Measurements from ENCODE around the gene DLGAP4. TPM values are rescaled to one million over a fixed set of nuclear protein-coding genes. Genes with fewer than 3 reads are reported as not detected.

Gene DLGAP4
- polyA plus RNA-seq, 1 of the 3 experiments (the other 2 are of a cell fraction): 31.2 TPM

DNA sequence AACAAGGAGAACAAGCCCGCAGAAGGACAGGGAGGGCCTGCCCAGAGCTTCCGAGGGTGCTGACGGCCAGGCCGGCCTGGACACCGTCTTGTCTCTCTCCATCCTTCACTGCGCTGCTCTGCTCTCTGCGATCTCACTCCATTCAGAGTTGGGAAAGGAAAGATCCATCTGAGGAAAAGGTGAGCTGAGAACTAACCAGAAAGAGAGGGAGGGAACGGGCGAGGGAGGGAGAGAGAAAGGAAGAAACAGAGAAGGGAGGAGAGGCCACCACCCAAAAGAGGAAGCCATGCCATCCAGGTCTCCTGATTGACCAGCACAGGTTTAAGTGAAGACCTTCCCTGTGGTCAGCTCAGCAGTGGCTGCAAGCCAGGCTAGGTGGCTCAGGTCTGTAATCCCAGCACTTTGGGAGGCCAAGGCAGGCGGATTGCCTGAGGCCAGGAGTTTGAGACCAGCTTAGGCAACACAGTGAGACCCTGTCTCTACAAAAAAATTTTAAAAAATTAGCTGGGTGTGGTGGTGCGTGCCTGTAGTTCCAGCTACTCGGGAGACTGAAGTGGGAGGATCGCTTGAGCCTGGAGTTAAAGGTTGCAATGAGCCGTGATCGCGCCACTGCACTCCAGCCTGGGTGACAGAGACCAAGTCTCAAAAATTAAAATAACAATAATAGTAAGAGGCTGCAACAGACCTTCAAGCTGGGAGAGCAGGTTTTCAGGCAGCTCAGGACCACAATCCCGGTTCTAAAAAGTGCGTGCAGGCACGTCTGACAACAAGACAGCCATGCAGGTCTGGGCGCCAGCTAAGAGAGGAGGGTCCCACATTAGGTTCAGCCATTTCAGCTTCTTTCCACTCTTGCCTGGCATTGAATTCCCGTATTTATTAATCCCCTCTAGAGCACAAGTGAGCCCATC lies 34.2 kb upstream of the DLGAP4 start:
- ChIA-PET CTCF (interaction anchor here (0.9 to 11.3 kb wide), 7 partner anchors 14 to 167 kb away, joined by 3 to 94 read pairs (median 5); no protein-coding TSS in a partner anchor), POLR2A (no interaction called here)
- no peaks in the 10 kb centered on the region for H3K79me2 ChIP-seq (ENCODE audit: insufficient read depth)

GRCh38 chr20:36272547-36273220 lies 33.5 kb upstream of the DLGAP4 start:
- Histone ChIP-seq H3K9ac (no peak overlapping the region), H4K20me1 (ENCODE audit: insufficient read depth) (no peaks in the 10 kb centered on the region), H3K4me1 (ENCODE audit: control insufficient read depth in 1 of 2, insufficient read depth in 2 of 2, low read depth in 1 of 2, low read length in 1 of 2) (peaks cover 0 to 23% of the 10 kb centered on the region in 2 experiments; a peak in 1 of 4 replicates), H3K4me3 (ENCODE audit: low read depth in 2 of 2, low read length in 1 of 2) (no peak overlapping the region), H3F3A (replicated peaks; ENCODE audit: insufficient read depth) (no peaks in the 10 kb centered on the region), H3K27ac (ENCODE audit: low read depth in 2 of 2, low read length in 1 of 2) (no peak overlapping the region), H3K27me3 (ENCODE audit: insufficient read depth) (no peaks in the 10 kb centered on the region; the same call in 1 of the 2 replicates), H3K9me3 (no peaks in the 10 kb centered on the region), H3K4me2 (no peak overlapping the region), H3K79me2 (ENCODE audit: insufficient read depth) (no peaks in the 10 kb centered on the region), H3K36me3 (replicated peaks in 1 of 2; ENCODE audit: control insufficient read depth in 1 of 2, insufficient read depth in 2 of 2, low read length in 1 of 2) (no peaks in the 10 kb centered on the region), H3K9me2 (no peaks in the 10 kb centered on the region), H2AFZ (ENCODE audit: low read depth) (no peak overlapping the region)
- no peak for DNase-seq
- WGBS (ENCODE audit: low lambda C conversion rate): 63% methylated on average over 12 of the region's 12 CpGs
- ChIA-PET CTCF (interaction anchor here (1.0 to 11.3 kb wide), 13 partner anchors 13 to 170 kb away, joined by 3 to 94 read pairs (median 5); no protein-coding TSS in a partner anchor), POLR2A (no interaction called here)
- TF ChIP-seq EP300 (IDR thresholded peaks at IDR 0.05; ENCODE audit: borderline replicate concordance in 1 of 2, low read depth in 1 of 2, low read length in 1 of 2): no peak
- no peak for TF ChIP-seq IRF3 (IDR thresholded peaks at IDR 0.05; ENCODE audit: low read depth, low read length)
- no peak for TF ChIP-seq NFIC (IDR thresholded peaks at IDR 0.05; ENCODE audit: borderline replicate concordance)
- no peak for TF ChIP-seq RAD21 (IDR thresholded peaks at IDR 0.05; ENCODE audit: low read length)
- TF ChIP-seq FOSL2 (IDR thresholded peaks at IDR 0.05; ENCODE audit: borderline replicate concordance, low read depth): no peak
- no peak for TF ChIP-seq MEF2A (IDR thresholded peaks at IDR 0.05; ENCODE audit: borderline replicate concordance, low read depth)
- no peak for TF ChIP-seq SMC3 (IDR thresholded peaks at IDR 0.05; ENCODE audit: low read depth, low read length)
- TF ChIP-seq JUND (IDR thresholded peaks at IDR 0.05): no peak
- TF ChIP-seq MXI1 (IDR thresholded peaks at IDR 0.05; ENCODE audit: low read depth, low read length): no peak
- TF ChIP-seq MAX (IDR thresholded peaks at IDR 0.05; ENCODE audit: low read depth): no peak
- TF ChIP-seq POLR2AphosphoS5 (IDR thresholded peaks at IDR 0.05; ENCODE audit: low read depth, low read length): no peak
- no peak for TF ChIP-seq NRF1 (IDR thresholded peaks at IDR 0.05; ENCODE audit: low read depth, low read length)
- TF ChIP-seq YY1 (IDR thresholded peaks at IDR 0.05; ENCODE audit: low read depth): no peak
- TF ChIP-seq CHD2 (IDR thresholded peaks at IDR 0.05; ENCODE audit: low read length, partially characterized antibody): no peak
- TF ChIP-seq TAF1 (IDR thresholded peaks at IDR 0.05; ENCODE audit: borderline replicate concordance, low read depth, low read length): no peak

More for the DNA sequence above, 34.2 kb upstream of the DLGAP4 start:
- Histone ChIP-seq H3K4me1 (ENCODE audit: control insufficient read depth in 1 of 2, insufficient read depth in 2 of 2, low read depth in 1 of 2, low read length in 1 of 2) (peaks cover 0 to 25% of the 10 kb centered on the region in 2 experiments; a peak in 1 of 4 replicates), H3K9me2 (no peaks in the 10 kb centered on the region), H4K20me1 (ENCODE audit: insufficient read depth) (no peaks in the 10 kb centered on the region), H3K27ac (ENCODE audit: low read depth in 2 of 2, low read length in 1 of 2) (no peak overlapping the region), H3K4me2 (no peak overlapping the region), H3F3A (replicated peaks; ENCODE audit: insufficient read depth) (no peaks in the 10 kb centered on the region), H3K36me3 (replicated peaks in 1 of 2; ENCODE audit: control insufficient read depth in 1 of 2, insufficient read depth in 2 of 2, low read length in 1 of 2) (no peaks in the 10 kb centered on the region), H2AFZ (ENCODE audit: low read depth) (no peak overlapping the region), H3K27me3 (ENCODE audit: insufficient read depth) (no peaks in the 10 kb centered on the region), H3K9ac (no peak overlapping the region), H3K4me3 (ENCODE audit: low read depth in 2 of 2, low read length in 1 of 2) (no peak overlapping the region), H3K9me3 (no peaks in the 10 kb centered on the region)
- no peak for DNase-seq
- TF ChIP-seq FOXJ3 (CRISPR knock-in tag; IDR thresholded peaks at IDR 0.05) (no peak), GABPA (IDR thresholded peaks at IDR 0.05; ENCODE audit: low read depth) (no peak), RCOR1 (IDR thresholded peaks at IDR 0.05; ENCODE audit: low read length) (no peak), YY1 (IDR thresholded peaks at IDR 0.05; ENCODE audit: low read depth) (no peak), RFX5 (IDR thresholded peaks at IDR 0.05; ENCODE audit: low read length) (no peak), MEF2A (IDR thresholded peaks at IDR 0.05; ENCODE audit: borderline replicate concordance, low read depth) (no peak), GATA2 (CRISPR knock-in tag; IDR thresholded peaks at IDR 0.05) (no peak), TCF12 (IDR thresholded peaks at IDR 0.05) (no peak), RAD21 (IDR thresholded peaks at IDR 0.05; ENCODE audit: low read length) (no peak)
- TF ChIP-seq, protein P1, sequence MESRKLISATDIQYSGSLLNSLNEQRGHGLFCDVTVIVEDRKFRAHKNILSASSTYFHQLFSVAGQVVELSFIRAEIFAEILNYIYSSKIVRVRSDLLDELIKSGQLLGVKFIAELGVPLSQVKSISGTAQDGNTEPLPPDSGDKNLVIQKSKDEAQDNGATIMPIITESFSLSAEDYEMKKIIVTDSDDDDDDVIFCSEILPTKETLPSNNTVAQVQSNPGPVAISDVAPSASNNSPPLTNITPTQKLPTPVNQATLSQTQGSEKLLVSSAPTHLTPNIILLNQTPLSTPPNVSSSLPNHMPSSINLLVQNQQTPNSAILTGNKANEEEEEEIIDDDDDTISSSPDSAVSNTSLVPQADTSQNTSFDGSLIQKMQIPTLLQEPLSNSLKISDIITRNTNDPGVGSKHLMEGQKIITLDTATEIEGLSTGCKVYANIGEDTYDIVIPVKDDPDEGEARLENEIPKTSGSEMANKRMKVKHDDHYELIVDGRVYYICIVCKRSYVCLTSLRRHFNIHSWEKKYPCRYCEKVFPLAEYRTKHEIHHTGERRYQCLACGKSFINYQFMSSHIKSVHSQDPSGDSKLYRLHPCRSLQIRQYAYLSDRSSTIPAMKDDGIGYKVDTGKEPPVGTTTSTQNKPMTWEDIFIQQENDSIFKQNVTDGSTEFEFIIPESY (IDR thresholded peaks at IDR 0.05; ENCODE audit: borderline replicate concordance, low read depth): no peak
- TF ChIP-seq, protein P2, sequence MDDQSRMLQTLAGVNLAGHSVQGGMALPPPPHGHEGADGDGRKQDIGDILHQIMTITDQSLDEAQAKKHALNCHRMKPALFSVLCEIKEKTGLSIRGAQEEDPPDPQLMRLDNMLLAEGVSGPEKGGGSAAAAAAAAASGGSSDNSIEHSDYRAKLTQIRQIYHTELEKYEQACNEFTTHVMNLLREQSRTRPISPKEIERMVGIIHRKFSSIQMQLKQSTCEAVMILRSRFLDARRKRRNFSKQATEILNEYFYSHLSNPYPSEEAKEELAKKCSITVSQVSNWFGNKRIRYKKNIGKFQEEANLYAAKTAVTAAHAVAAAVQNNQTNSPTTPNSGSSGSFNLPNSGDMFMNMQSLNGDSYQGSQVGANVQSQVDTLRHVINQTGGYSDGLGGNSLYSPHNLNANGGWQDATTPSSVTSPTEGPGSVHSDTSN (IDR thresholded peaks at IDR 0.05): no peak
- 84% methylated on average over 21 of the region's 21 CpGs for WGBS (ENCODE audit: low lambda C conversion rate)

All from SK-N-SH (cell line).